ENCODE data around the gene EIPR1. TPM values are rescaled to one million over a fixed set of nuclear protein-coding genes. Genes with fewer than 3 reads are reported as not detected.

EIPR1 gene
- total and polyA plus RNA-seq, 2 of the 4 experiments (the other 2 are of a cell fraction): 46.5 to 67.4 TPM

- peaks cover 2% of the 10 kb centered on the region; the same call in 1 of the 2 replicates for H3K4me1 ChIP-seq (ENCODE audit: control insufficient read depth, insufficient read depth, low read length)
- H2BK120ac ChIP-seq (ENCODE audit: low read depth, low read length): no peak overlapping the region
- H3K36me3 ChIP-seq (ENCODE audit: control insufficient read depth, insufficient read depth, low read length): 0 out of 2 replicates have a peak, but pooled peaks cover 2% of the 10 kb centered on the region
- H3K18ac ChIP-seq (ENCODE audit: low read depth, low read length): no peak overlapping the region
- CTCF ChIA-PET: no interaction called here
- no peak overlapping the region for H3K4me3 ChIP-seq (ENCODE audit: insufficient read depth, low read depth, low read length)
- in situ Hi-C loops (cut with MboI; ENCODE audit: low sequenced_read_pairs) (no loop called here), dilution Hi-C loops (cut with HindIII; ENCODE audit: low sequenced_read_pairs, unreplicated experiment) (no loop called here), intact Hi-C loops (cut with micrococcal nuclease) (no loop called here)
- no peaks in the 10 kb centered on the region for H3K27me3 ChIP-seq (ENCODE audit: control insufficient read depth, insufficient read depth, low read length)
- H4K8ac ChIP-seq (ENCODE audit: low read depth in 2 of 2, low read length in 2 of 2): no peak overlapping the region
- H3K14ac ChIP-seq (replicated peaks; ENCODE audit: low read depth, low read length): no peak overlapping the region
- no peaks in the 10 kb centered on the region for H3K9me3 ChIP-seq (ENCODE audit: control insufficient read depth, insufficient read depth, low read length)
- no peak overlapping the region for H3K4me2 ChIP-seq (ENCODE audit: low read depth, low read length)
- ATAC-seq (ENCODE audit: low read depth) (no peak), DNase-seq (no peak)
- WGBS, 2 experiments (ENCODE audit: extremely low coverage in 2 of 2, insufficient read length in 1 of 2): 98% methylated on average over 15 of the region's 21 CpGs; no CpG with 5 or more reads in 1 of the 2 experiments
- peaks cover 10% of the 10 kb centered on the region; the same call in 1 of the 2 replicates for H4K20me1 ChIP-seq (ENCODE audit: insufficient read depth, low read length)
- H3K56ac ChIP-seq (ENCODE audit: extremely low read depth, insufficient read depth, low read length): no peak overlapping the region
- H2BK20ac ChIP-seq (ENCODE audit: low read depth, low read length): no peak overlapping the region
- H4K5ac ChIP-seq (ENCODE audit: low read depth, low read length): no peak overlapping the region
- no peak overlapping the region for H3K23ac ChIP-seq (ENCODE audit: low read depth, low read length)
- no peak overlapping the region for H2AK5ac ChIP-seq (ENCODE audit: low read depth, low read length)
- no peak overlapping the region for H2AFZ ChIP-seq (replicated peaks; ENCODE audit: low read length, poor library complexity)
- peak overlapping the region; percentile 10 for H2AK9ac ChIP-seq (replicated peaks; ENCODE audit: low read depth, low read length, poor library complexity)
- H4K91ac ChIP-seq (ENCODE audit: insufficient read depth, low read depth, low read length): no peak overlapping the region
- H3K79me1 ChIP-seq (ENCODE audit: low read depth in 1 of 2, low read length in 2 of 2): peaks cover 18 to 26% of the 10 kb centered on the region in 2 experiments
- H2BK5ac ChIP-seq (ENCODE audit: low read depth, low read length, poor library complexity, severe bottlenecking): no peak overlapping the region
- POLR2A ChIA-PET (ENCODE audit: unreplicated experiment): no interaction called here
- no peak overlapping the region for H3K4ac ChIP-seq (ENCODE audit: low read depth, low read length)
- H3K9ac ChIP-seq (ENCODE audit: low read depth, low read length): no peak overlapping the region
- H3K27ac ChIP-seq (ENCODE audit: insufficient read depth, low read length): no peak overlapping the region
- TF ChIP-seq MAFK (IDR thresholded peaks at IDR 0.05; ENCODE audit: low read depth, low read length) (no peak), SMC3 (IDR thresholded peaks at IDR 0.05; ENCODE audit: low read depth, low read length) (no peak), MXI1 (IDR thresholded peaks at IDR 0.05; ENCODE audit: borderline replicate concordance, low read depth, low read length) (no peak), BHLHE40 (IDR thresholded peaks at IDR 0.05; ENCODE audit: low read depth, low read length) (no peak), NFE2L2 (IDR thresholded peaks at IDR 0.05; ENCODE audit: low read depth, low read length) (no peak), RCOR1 (IDR thresholded peaks at IDR 0.05; ENCODE audit: insufficient replicate concordance, low read length) (no peak), MAZ (IDR thresholded peaks at IDR 0.05; ENCODE audit: borderline replicate concordance, low read depth, low read length) (no peak), USF2 (IDR thresholded peaks at IDR 0.05; ENCODE audit: low read depth, low read length) (no peak), RFX5 (IDR thresholded peaks at IDR 0.05; ENCODE audit: low read depth, low read length) (no peak), FOS (IDR thresholded peaks at IDR 0.05; ENCODE audit: low read depth, low read length) (no peak), ELK1 (IDR thresholded peaks at IDR 0.05; ENCODE audit: borderline replicate concordance, low read depth, low read length) (no peak), CTCF (conservative IDR thresholded peaks at IDR 0.05; ENCODE audit: low read depth, low read length) (no peak), CHD1 (IDR thresholded peaks at IDR 0.05; ENCODE audit: low read depth, low read length) (no peak), POLR2A (IDR thresholded peaks at IDR 0.05; ENCODE audit: low read depth, low read length) (no peak), CEBPB (IDR thresholded peaks at IDR 0.05; ENCODE audit: low read depth, low read length) (no peak), RAD21 (IDR thresholded peaks at IDR 0.05; ENCODE audit: low read length) (no peak)
- H3K9me1 ChIP-seq (ENCODE audit: insufficient read depth, low read length): peaks cover 5% of the 10 kb centered on the region; the same call in 1 of the 2 replicates
- no TSS peak for BruUV-seq (replicated peaks)
- no peak overlapping the region for H2BK15ac ChIP-seq (ENCODE audit: low read depth, low read length)
Measured at GRCh38 chr2:3317277-3317685, 60.3 kb downstream of the EIPR1 start.

All from IMR-90 (cell line).